GM21576 (cell line): ENCODE results near the gene CFL2.

Experiments used
- ATAC-seq: cut with Tn5 transposase; IDR thresholded peaks from one replicate; pipeline ENCODE4 v1.9.1; 2021; ENCODE audit warnings: mild to moderate bottlenecking, moderate library complexity; ENCODE audit not compliant: unreplicated experiment

The CFL2 gene

GRCh38 chr14:34678306-34678705 lies 36.1 kb downstream of the CFL2 start:
- no peak for ATAC-seq

GRCh38 chr14:34676516-34677211 lies 37.7 kb downstream of the CFL2 start:
- ATAC-seq: no peak

GRCh38 chr14:34673702-34674101 lies 40.7 kb downstream of the CFL2 start:
- no peak for ATAC-seq

GRCh38 chr14:34671716-34672115 lies 42.7 kb downstream of the CFL2 start:
- no peak for ATAC-seq

- ATAC-seq: no peak
Observed at GRCh38 chr14:34668111-34668510, 46.3 kb downstream of the CFL2 start.

- ATAC-seq: no peak
Observed at GRCh38 chr14:34667007-34667406, 47.4 kb downstream of the CFL2 start.

GRCh38 chr14:34665785-34666435 lies 48.5 kb downstream of the CFL2 start:
- ATAC-seq: no peak

GRCh38 chr14:34662561-34663088 lies 51.8 kb downstream of the CFL2 start:
- ATAC-seq: no peak

GRCh38 chr14:34660796-34661195 lies 53.6 kb downstream of the CFL2 start:
- ATAC-seq: no peak
